ENCODE results near the gene ZNF329. TPM values are rescaled to one million over a fixed set of nuclear protein-coding genes. Genes with fewer than 3 reads are reported as not detected.

ZNF329 gene
- total and polyA plus RNA-seq, 2 of the 13 experiments (the other 11 are each of a cell fraction or from before 2014, with no cell fraction given) = 3.8 to 9.6 TPM

DNA sequence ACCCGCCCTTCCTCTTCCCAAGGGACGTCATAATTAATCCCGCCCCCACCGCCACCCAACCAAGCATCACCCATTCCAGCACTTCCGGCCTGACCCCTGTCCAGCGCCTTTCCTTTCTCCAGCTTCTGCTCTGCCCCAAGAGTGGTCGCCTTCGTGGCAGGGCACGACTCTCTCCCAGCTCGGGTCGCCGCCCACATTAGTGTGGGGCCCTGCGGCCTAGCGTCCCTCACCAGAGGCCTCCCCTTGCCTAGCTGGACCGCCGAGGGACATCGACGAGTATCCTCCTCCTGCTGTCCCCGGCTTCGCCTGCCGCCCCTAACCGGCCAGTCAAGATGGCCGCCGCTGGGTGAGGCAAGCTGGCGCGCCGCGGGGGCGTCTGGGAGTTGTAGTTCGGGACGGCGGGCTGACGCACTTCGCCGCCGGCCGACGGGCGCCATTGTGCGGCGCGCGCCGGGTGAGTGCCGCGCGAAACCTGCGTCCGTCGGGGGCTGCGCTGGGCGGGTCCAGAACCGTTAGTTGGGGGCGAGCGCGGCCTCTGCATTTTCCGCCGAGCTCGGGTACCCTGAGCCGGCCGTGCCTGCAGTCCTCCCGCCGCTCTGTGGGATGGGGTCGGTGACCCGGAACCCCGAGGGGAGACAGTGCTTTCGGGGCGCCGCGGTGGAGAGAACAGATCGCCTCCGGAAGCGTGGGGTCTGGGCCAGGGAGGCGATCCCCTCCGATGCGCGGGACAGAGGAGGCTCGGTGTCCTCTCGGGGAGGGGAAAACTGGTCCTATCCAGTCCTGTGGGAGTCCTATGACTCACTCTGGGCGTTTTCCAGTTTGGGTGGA is 32.6 kb upstream of the ZNF329 start, which contains the start of gene ZNF274 (continued):
- TF ChIP-seq, protein P1, sequence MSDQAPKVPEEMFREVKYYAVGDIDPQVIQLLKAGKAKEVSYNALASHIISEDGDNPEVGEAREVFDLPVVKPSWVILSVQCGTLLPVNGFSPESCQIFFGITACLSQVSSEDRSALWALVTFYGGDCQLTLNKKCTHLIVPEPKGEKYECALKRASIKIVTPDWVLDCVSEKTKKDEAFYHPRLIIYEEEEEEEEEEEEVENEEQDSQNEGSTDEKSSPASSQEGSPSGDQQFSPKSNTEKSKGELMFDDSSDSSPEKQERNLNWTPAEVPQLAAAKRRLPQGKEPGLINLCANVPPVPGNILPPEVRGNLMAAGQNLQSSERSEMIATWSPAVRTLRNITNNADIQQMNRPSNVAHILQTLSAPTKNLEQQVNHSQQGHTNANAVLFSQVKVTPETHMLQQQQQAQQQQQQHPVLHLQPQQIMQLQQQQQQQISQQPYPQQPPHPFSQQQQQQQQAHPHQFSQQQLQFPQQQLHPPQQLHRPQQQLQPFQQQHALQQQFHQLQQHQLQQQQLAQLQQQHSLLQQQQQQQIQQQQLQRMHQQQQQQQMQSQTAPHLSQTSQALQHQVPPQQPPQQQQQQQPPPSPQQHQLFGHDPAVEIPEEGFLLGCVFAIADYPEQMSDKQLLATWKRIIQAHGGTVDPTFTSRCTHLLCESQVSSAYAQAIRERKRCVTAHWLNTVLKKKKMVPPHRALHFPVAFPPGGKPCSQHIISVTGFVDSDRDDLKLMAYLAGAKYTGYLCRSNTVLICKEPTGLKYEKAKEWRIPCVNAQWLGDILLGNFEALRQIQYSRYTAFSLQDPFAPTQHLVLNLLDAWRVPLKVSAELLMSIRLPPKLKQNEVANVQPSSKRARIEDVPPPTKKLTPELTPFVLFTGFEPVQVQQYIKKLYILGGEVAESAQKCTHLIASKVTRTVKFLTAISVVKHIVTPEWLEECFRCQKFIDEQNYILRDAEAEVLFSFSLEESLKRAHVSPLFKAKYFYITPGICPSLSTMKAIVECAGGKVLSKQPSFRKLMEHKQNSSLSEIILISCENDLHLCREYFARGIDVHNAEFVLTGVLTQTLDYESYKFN (CRISPR knock-in tag; conservative IDR thresholded peaks at IDR 0.05) = no peak; the same call in 1 of the 2 replicates
- peak; percentile 95 for TF ChIP-seq KDM5B (CRISPR knock-in tag; IDR thresholded peaks at IDR 0.05; ENCODE audit: borderline replicate concordance)
- TF ChIP-seq, protein P2, sequence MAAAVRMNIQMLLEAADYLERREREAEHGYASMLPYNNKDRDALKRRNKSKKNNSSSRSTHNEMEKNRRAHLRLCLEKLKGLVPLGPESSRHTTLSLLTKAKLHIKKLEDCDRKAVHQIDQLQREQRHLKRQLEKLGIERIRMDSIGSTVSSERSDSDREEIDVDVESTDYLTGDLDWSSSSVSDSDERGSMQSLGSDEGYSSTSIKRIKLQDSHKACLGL (CRISPR knock-in tag; IDR thresholded peaks at IDR 0.05) = peak; percentile 78; the same call in 1 of the 2 replicates
- peak; percentile 93 for TF ChIP-seq POLR2G (IDR thresholded peaks at IDR 0.05; ENCODE audit: low read depth, low read length)
- TF ChIP-seq MLLT10 (CRISPR knock-in tag; IDR thresholded peaks at IDR 0.05) = no peak
- no peak for TF ChIP-seq HNRNPL (IDR thresholded peaks at IDR 0.05; ENCODE audit: low read depth, low read length)
- peak; percentile 25; the same call in 1 of the 2 replicates for TF ChIP-seq CHD2 (IDR thresholded peaks at IDR 0.05; ENCODE audit: low read depth, low read length)
- TF ChIP-seq, protein P3, sequence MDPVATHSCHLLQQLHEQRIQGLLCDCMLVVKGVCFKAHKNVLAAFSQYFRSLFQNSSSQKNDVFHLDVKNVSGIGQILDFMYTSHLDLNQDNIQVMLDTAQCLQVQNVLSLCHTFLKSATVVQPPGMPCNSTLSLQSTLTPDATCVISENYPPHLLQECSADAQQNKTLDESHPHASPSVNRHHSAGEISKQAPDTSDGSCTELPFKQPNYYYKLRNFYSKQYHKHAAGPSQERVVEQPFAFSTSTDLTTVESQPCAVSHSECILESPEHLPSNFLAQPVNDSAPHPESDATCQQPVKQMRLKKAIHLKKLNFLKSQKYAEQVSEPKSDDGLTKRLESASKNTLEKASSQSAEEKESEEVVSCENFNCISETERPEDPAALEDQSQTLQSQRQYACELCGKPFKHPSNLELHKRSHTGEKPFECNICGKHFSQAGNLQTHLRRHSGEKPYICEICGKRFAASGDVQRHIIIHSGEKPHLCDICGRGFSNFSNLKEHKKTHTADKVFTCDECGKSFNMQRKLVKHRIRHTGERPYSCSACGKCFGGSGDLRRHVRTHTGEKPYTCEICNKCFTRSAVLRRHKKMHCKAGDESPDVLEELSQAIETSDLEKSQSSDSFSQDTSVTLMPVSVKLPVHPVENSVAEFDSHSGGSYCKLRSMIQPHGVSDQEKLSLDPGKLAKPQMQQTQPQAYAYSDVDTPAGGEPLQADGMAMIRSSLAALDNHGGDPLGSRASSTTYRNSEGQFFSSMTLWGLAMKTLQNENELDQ (CRISPR knock-in tag; IDR thresholded peaks at IDR 0.05; ENCODE audit: borderline replicate concordance) = no peak
- TF ChIP-seq, protein P4, sequence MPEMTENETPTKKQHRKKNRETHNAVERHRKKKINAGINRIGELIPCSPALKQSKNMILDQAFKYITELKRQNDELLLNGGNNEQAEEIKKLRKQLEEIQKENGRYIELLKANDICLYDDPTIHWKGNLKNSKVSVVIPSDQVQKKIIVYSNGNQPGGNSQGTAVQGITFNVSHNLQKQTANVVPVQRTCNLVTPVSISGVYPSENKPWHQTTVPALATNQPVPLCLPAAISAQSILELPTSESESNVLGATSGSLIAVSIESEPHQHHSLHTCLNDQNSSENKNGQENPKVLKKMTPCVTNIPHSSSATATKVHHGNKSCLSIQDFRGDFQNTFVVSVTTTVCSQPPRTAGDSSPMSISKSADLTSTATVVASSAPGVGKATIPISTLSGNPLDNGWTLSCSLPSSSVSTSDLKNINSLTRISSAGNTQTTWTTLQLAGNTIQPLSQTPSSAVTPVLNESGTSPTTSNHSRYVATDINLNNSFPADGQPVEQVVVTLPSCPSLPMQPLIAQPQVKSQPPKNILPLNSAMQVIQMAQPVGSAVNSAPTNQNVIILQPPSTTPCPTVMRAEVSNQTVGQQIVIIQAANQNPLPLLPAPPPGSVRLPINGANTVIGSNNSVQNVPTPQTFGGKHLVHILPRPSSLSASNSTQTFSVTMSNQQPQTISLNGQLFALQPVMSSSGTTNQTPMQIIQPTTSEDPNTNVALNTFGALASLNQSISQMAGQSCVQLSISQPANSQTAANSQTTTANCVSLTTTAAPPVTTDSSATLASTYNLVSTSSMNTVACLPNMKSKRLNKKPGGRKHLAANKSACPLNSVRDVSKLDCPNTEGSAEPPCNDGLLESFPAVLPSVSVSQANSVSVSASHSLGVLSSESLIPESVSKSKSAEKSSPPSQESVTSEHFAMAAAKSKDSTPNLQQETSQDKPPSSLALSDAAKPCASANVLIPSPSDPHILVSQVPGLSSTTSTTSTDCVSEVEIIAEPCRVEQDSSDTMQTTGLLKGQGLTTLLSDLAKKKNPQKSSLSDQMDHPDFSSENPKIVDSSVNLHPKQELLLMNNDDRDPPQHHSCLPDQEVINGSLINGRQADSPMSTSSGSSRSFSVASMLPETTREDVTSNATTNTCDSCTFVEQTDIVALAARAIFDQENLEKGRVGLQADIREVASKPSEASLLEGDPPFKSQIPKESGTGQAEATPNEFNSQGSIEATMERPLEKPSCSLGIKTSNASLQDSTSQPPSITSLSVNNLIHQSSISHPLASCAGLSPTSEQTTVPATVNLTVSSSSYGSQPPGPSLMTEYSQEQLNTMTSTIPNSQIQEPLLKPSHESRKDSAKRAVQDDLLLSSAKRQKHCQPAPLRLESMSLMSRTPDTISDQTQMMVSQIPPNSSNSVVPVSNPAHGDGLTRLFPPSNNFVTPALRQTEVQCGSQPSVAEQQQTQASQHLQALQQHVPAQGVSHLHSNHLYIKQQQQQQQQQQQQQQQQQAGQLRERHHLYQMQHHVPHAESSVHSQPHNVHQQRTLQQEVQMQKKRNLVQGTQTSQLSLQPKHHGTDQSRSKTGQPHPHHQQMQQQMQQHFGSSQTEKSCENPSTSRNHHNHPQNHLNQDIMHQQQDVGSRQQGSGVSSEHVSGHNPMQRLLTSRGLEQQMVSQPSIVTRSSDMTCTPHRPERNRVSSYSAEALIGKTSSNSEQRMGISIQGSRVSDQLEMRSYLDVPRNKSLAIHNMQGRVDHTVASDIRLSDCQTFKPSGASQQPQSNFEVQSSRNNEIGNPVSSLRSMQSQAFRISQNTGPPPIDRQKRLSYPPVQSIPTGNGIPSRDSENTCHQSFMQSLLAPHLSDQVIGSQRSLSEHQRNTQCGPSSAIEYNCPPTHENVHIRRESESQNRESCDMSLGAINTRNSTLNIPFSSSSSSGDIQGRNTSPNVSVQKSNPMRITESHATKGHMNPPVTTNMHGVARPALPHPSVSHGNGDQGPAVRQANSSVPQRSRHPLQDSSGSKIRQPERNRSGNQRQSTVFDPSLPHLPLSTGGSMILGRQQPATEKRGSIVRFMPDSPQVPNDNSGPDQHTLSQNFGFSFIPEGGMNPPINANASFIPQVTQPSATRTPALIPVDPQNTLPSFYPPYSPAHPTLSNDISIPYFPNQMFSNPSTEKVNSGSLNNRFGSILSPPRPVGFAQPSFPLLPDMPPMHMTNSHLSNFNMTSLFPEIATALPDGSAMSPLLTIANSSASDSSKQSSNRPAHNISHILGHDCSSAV (CRISPR knock-in tag; IDR thresholded peaks at IDR 0.05; ENCODE audit: borderline replicate concordance) = no peak
- TF ChIP-seq ZNF549 (CRISPR knock-in tag; IDR thresholded peaks at IDR 0.05) = no peak
- TF ChIP-seq ZBTB1 (CRISPR knock-in tag; IDR thresholded peaks at IDR 0.05; ENCODE audit: borderline replicate concordance) = no peak
- no peak; the same call in 1 of the 2 replicates for TF ChIP-seq NFYC (CRISPR knock-in tag; IDR thresholded peaks at IDR 0.05)
- no peak for TF ChIP-seq ZNF614 (CRISPR knock-in tag; IDR thresholded peaks at IDR 0.05; ENCODE audit: borderline replicate concordance)
